ENCODE data around the gene PLOD2. TPM values are rescaled to one million over a fixed set of nuclear protein-coding genes. Genes with fewer than 3 reads are reported as not detected.

Gene PLOD2
- total and polyA plus RNA-seq, 9 of the 15 experiments (the other 6 are each of a cell fraction or from before 2014, with no cell fraction given) = 0.18 to 1.5 (median 0.58) TPM

DNA sequence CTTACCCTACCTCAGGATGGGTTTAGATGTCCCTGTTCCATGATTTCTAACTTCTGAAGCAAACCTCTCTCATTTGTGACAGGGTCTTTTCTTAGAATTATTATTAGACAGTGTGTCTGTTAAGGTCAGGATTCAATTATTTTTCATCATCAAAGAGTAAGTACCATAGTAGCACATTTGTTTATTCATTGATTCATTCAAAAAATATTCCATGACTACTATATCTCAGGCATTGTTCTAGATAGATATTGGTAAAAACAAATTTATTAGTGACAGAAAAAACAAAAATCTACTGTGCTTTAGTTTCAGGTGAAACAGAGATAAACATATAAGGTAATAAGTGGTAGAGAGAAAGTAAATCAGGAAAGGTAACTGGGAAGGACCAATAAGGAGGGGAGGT is 3.5 kb upstream of the PLOD2 start (continued):
- no peak for TF ChIP-seq RBM15 (IDR thresholded peaks at IDR 0.05; ENCODE audit: insufficient read depth, low read length)

DNA sequence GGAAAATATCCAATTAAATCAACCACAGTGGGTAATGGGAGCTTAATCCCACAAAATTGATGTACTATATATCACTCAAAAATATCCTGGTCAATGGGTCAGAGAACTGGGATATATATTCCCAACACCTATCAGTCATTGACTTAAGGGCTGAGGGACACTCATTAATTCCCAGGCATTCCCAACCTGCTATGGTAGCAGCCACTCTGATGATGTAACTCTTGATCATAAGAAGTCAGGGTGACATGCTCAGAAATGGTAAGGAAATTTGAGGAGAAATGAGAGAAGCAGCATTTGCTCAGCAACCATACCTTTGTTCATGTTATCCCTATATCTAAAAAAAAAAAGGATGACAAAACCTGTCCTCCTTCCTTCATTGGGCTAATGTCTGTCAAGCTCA is 3.1 kb upstream of the PLOD2 start:
- in situ Hi-C loops (cut with MboI) (no loop called here), intact Hi-C loops (cut with micrococcal nuclease) (no loop called here)
- peaks cover 2 to 17% of the 10 kb centered on the region in 2 experiments; a peak in 3 of 5 replicates for H3K27me3 ChIP-seq (ENCODE audit: control insufficient read depth in 2 of 2, insufficient read depth in 2 of 2, low read length in 2 of 2)
- DNase-seq (ENCODE audit: extremely low read depth in 1 of 4, low spot score in 3 of 4) = no peak
- H2AFZ ChIP-seq (ENCODE audit: low read depth, low read length) = no peak overlapping the region
- no peak for FAIRE-seq
- no peaks in the 10 kb centered on the region for H3K9me1 ChIP-seq (ENCODE audit: control insufficient read depth, insufficient read depth, low read length)
- H4K20me1 ChIP-seq (replicated peaks; ENCODE audit: control insufficient read depth, insufficient read depth, low read length) = no peaks in the 10 kb centered on the region
- ATAC-seq = no peak
- CTCF ChIA-PET (ENCODE audit: low intra/inter-chr PET ratio) = no interaction called here
- H3K4me1 ChIP-seq (replicated peaks in 1 of 2; ENCODE audit: control insufficient read depth in 2 of 2, insufficient read depth in 2 of 2, low read length in 2 of 2) = peaks cover 0 to 9% of the 10 kb centered on the region in 2 experiments; a peak in 2 of 5 replicates
- no peak overlapping the region for H3K27ac ChIP-seq (ENCODE audit: extremely low read depth, low read depth, low read length)
- no peak overlapping the region for H3K4me3 ChIP-seq
- POLR2A ChIA-PET = no interaction called here
- no peaks in the 10 kb centered on the region for H3K36me3 ChIP-seq (ENCODE audit: control insufficient read depth, insufficient read depth, low read length)
- no peaks in the 10 kb centered on the region for H3K79me2 ChIP-seq (ENCODE audit: control insufficient read depth, insufficient read depth, low read length)
- no TSS peak for BruUV-seq (replicated peaks)
- no peak overlapping the region for H3K4me2 ChIP-seq (ENCODE audit: insufficient read depth, low read length)
- H3K9ac ChIP-seq (ENCODE audit: insufficient read depth in 1 of 2, low read depth in 2 of 2, low read length in 2 of 2) = no peak overlapping the region
- H3K9me3 ChIP-seq (replicated peaks; ENCODE audit: control insufficient read depth, insufficient read depth, low read depth, low read length) = no peaks in the 10 kb centered on the region
- TF ChIP-seq HNRNPL (IDR thresholded peaks at IDR 0.05; ENCODE audit: low read depth, low read length) (no peak), ZBTB8A (IDR thresholded peaks at IDR 0.05; ENCODE audit: partially characterized antibody) (no peak), NFXL1 (CRISPR knock-in tag; IDR thresholded peaks at IDR 0.05) (no peak), BCL6 (CRISPR knock-in tag; IDR thresholded peaks at IDR 0.05) (no peak), ZZZ3 (IDR thresholded peaks at IDR 0.05) (no peak), MEF2A (IDR thresholded peaks at IDR 0.05; ENCODE audit: control insufficient read depth, low read depth, low read length) (no peak), NCOR1 (IDR thresholded peaks at IDR 0.05) (no peak), DMBX1 (CRISPR knock-in tag; IDR thresholded peaks at IDR 0.05; ENCODE audit: borderline replicate concordance) (no peak), CBX8 (IDR thresholded peaks at IDR 0.05; ENCODE audit: borderline replicate concordance, extremely low read depth, low read depth, low read length, poor library complexity, severe bottlenecking) (no peak), ATF7 (IDR thresholded peaks at IDR 0.05) (no peak), MAZ (CRISPR knock-in tag; conservative IDR thresholded peaks at IDR 0.05 in 1 of 2, IDR thresholded peaks at IDR 0.05 in 1 of 2) (no peak), YY1 (IDR thresholded peaks at IDR 0.05; ENCODE audit: borderline replicate concordance in 1 of 3, control insufficient read depth in 1 of 3, extremely low read depth in 1 of 3, insufficient read depth in 3 of 3, insufficient read length in 1 of 3, insufficient replicate concordance in 2 of 3, low read depth in 1 of 3, low read length in 2 of 3) (no peak)
- TF ChIP-seq, protein P1, sequence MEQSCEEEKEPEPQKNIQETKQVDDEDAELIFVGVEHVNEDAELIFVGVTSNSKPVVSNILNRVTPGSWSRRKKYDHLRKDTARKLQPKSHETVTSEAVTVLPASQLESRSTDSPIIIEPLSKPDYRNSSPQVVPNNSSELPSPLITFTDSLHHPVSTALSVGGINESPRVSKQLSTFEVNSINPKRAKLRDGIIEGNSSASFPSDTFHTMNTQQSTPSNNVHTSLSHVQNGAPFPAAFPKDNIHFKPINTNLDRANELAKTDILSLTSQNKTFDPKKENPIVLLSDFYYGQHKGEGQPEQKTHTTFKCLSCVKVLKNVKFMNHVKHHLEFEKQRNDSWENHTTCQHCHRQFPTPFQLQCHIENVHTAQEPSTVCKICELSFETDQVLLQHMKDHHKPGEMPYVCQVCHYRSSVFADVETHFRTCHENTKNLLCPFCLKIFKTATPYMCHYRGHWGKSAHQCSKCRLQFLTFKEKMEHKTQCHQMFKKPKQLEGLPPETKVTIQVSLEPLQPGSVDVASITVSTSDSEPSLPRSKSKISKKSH (CRISPR knock-in tag; IDR thresholded peaks at IDR 0.05) = no peak
- TF ChIP-seq, protein P2, sequence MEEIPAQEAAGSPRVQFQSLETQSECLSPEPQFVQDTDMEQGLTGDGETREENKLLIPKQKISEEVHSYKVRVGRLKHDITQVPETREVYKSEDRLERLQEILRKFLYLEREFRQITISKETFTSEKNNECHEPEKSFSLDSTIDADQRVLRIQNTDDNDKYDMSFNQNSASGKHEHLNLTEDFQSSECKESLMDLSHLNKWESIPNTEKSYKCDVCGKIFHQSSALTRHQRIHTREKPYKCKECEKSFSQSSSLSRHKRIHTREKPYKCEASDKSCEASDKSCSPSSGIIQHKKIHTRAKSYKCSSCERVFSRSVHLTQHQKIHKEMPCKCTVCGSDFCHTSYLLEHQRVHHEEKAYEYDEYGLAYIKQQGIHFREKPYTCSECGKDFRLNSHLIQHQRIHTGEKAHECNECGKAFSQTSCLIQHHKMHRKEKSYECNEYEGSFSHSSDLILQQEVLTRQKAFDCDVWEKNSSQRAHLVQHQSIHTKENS (CRISPR knock-in tag; IDR thresholded peaks at IDR 0.05) = no peak
